A549 (cell line): ENCODE measurements around the gene BBIP1.

Source experiments
- EP300 ChIP-seq, 2 experiments: fragments of >200 bp; sonication (Bioruptor Twin); formaldehyde crosslinking; IDR thresholded peaks; 2 replicates in 1 of 2; 3 replicates in 1 of 2; pipeline ENCODE4 v1.6.1; 2016 to 2017
- FOSL2 ChIP-seq, 2 experiments: fragments of 450-650 bp in 1 of 2; fragments of >200 bp in 1 of 2; sonication (Bioruptor Twin) in 1 of 2; formaldehyde crosslinking; IDR thresholded peaks; 2 replicates each; pipeline versions ENCODE4 v1.5.0 to v1.6.1; 2016 to 2020; ENCODE audit warnings: mild to moderate bottlenecking in 1 of 2, moderate library complexity in 1 of 2
- HDAC2 ChIP-seq: fragments of 200-600 bp; sonication (generic); IDR thresholded peaks from 2 replicates; pipeline ENCODE4 v1.6.1; 2016
- JUN ChIP-seq, 2 experiments: fragments of >200 bp; sonication (Bioruptor Twin); formaldehyde crosslinking; IDR thresholded peaks; 2 replicates in 1 of 2; 3 replicates in 1 of 2; pipeline ENCODE4 v1.6.1; 2016 to 2017
- MYC ChIP-seq: IDR thresholded peaks from 2 replicates; pipeline ENCODE4 v1.6.1; 2012; ENCODE audit warnings: mild to moderate bottlenecking, inconsistent platforms, low read length, improper control_type of control experiment, borderline replicate concordance
- NPAS2 ChIP-seq: fragments of 250-450 bp; sonication (Bioruptor Pico); IDR thresholded peaks from 2 replicates; pipeline ENCODE4 v1.8.0; 2022; ENCODE audit warnings: mild to moderate bottlenecking, moderate library complexity, borderline replicate concordance
- PHF8 ChIP-seq: fragments of 200-600 bp; sonication (generic); IDR thresholded peaks from 2 replicates; pipeline ENCODE4 v1.6.1; 2016; ENCODE audit warnings: low read depth, mild to moderate bottlenecking, antibody characterized with exemption, moderate library complexity, borderline replicate concordance
- POLR2A ChIP-seq: IDR thresholded peaks from 2 replicates; pipeline ENCODE4 v1.6.1; 2012; ENCODE audit warnings: mild to moderate bottlenecking, low read length
- RCOR1 ChIP-seq: fragments of 150-350 bp; IDR thresholded peaks from 2 replicates; pipeline ENCODE4 v1.6.1; 2014; ENCODE audit warnings: antibody characterized with exemption, low read length, low read depth
- SMC3 ChIP-seq: fragments of >200 bp; sonication (Bioruptor Twin); formaldehyde crosslinking; IDR thresholded peaks from 3 replicates; pipeline ENCODE4 v1.6.1; 2018; ENCODE audit warnings: inconsistent platforms
- TF ChIP-seq, protein P1 (sequence below): fragments of >200 bp; sonication (Bioruptor Twin); formaldehyde crosslinking; IDR thresholded peaks from 3 replicates; pipeline ENCODE4 v1.5.1; 2016
- TF ChIP-seq, protein P2 (sequence below): fragments of 450-650 bp; IDR thresholded peaks from 2 replicates; pipeline ENCODE4 v1.6.1; 2014; ENCODE audit warnings: antibody characterized with exemption
- TF ChIP-seq, protein P3 (sequence below): IDR thresholded peaks from 2 replicates; pipeline ENCODE4 v1.6.1; 2012

DNA sequence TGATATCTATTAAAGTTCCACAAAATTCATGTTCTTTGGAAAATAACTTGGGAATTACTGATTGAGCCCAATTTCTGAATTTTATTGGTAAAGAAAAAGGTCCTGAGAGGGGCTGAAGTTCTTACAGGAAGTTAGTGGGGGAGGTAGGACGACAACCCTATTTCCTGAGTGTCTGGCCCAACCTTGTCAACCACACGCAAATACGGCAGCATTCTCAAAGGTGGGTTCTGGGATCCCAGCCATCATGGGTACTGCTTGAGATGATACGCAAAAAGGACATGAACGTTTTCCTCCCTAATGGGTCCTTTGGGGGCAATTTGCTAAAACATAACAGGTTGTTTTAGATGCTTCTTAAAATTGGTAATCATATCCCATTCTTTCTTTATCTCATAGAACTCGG is 50.0 kb downstream of the BBIP1 start:
- TF ChIP-seq JUN (IDR thresholded peaks at IDR 0.05) (no peak), FOSL2 (IDR thresholded peaks at IDR 0.05) (no peak), FOSL2 (CRISPR knock-in tag; IDR thresholded peaks at IDR 0.05) (no peak), MYC (no peak), RCOR1 (no peak), EP300 (IDR thresholded peaks at IDR 0.05) (no peak), HDAC2 (no peak), POLR2A (no peak), PHF8 (no peak), NPAS2 (CRISPR knock-in tag) (no peak), SMC3 (no peak)
- TF ChIP-seq, protein P1, sequence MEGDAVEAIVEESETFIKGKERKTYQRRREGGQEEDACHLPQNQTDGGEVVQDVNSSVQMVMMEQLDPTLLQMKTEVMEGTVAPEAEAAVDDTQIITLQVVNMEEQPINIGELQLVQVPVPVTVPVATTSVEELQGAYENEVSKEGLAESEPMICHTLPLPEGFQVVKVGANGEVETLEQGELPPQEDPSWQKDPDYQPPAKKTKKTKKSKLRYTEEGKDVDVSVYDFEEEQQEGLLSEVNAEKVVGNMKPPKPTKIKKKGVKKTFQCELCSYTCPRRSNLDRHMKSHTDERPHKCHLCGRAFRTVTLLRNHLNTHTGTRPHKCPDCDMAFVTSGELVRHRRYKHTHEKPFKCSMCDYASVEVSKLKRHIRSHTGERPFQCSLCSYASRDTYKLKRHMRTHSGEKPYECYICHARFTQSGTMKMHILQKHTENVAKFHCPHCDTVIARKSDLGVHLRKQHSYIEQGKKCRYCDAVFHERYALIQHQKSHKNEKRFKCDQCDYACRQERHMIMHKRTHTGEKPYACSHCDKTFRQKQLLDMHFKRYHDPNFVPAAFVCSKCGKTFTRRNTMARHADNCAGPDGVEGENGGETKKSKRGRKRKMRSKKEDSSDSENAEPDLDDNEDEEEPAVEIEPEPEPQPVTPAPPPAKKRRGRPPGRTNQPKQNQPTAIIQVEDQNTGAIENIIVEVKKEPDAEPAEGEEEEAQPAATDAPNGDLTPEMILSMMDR, result no peak
- TF ChIP-seq, protein P2, sequence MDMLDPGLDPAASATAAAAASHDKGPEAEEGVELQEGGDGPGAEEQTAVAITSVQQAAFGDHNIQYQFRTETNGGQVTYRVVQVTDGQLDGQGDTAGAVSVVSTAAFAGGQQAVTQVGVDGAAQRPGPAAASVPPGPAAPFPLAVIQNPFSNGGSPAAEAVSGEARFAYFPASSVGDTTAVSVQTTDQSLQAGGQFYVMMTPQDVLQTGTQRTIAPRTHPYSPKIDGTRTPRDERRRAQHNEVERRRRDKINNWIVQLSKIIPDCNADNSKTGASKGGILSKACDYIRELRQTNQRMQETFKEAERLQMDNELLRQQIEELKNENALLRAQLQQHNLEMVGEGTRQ, result no peak
- TF ChIP-seq, protein P3, sequence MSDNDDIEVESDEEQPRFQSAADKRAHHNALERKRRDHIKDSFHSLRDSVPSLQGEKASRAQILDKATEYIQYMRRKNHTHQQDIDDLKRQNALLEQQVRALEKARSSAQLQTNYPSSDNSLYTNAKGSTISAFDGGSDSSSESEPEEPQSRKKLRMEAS, result no peak
